ENCODE measurements around the gene MRPL30. TPM values are rescaled to one million over a fixed set of nuclear protein-coding genes. Genes with fewer than 3 reads are reported as not detected.

The MRPL30 gene
- total and polyA plus RNA-seq, 7 experiments from 2014 or later = 16.1 to 26.0 (median 20.5) TPM

Other genes starting within 250 kb of the MRPL30 start
- gene CRACDL, start 245.0 kb upstream of the MRPL30 start, total RNA-seq = 1 to 10 TPM in 2 of 5 experiments, under 1 TPM in 3; 0.46 to 1.9 (median 0.79) TPM
- under 1 TPM; 0.45 to 0.51 TPM for gene CRACDL, start 245.0 kb upstream of the MRPL30 start, polyA plus RNA-seq
- gene C2orf15, start 39.5 kb upstream of the MRPL30 start, total RNA-seq = 1 to 10 TPM in 4 of 5 experiments, under 1 TPM in 1; 0.48 to 3.8 (median 3.1) TPM
- 1 to 10 TPM; 7.2 to 7.8 TPM for gene C2orf15, start 39.5 kb upstream of the MRPL30 start, polyA plus RNA-seq
- gene TSGA10, start 26.2 kb upstream of the MRPL30 start, total RNA-seq = 10 to 100 TPM in 3 of 5 experiments, 1 to 10 TPM in 2; 3.5 to 31.7 (median 12.6) TPM
- 10 to 100 TPM; 18.6 to 29.5 TPM for gene TSGA10, start 26.2 kb upstream of the MRPL30 start, polyA plus RNA-seq
- gene LIPT1, start 26.2 kb upstream of the MRPL30 start, total RNA-seq = 10 to 100 TPM in 4 of 5 experiments, 1 to 10 TPM in 1; 7.7 to 24.1 (median 15.9) TPM
- 10 to 100 TPM; 21.2 to 28.6 TPM for gene LIPT1, start 26.2 kb upstream of the MRPL30 start, polyA plus RNA-seq
- 10 to 100 TPM; 26.8 to 80.5 (median 73.8) TPM for gene MITD1, start 126 bp upstream of the MRPL30 start, total RNA-seq
- gene MITD1, start 126 bp upstream of the MRPL30 start, polyA plus RNA-seq = 10 to 100 TPM; 44.6 to 52.2 TPM
- gene LYG2, start 74.5 kb downstream of the MRPL30 start, total RNA-seq = not detected
- gene LYG2, start 74.5 kb downstream of the MRPL30 start, polyA plus RNA-seq = not detected
- 1 to 10 TPM; 1.0 to 3.6 (median 3.0) TPM for gene LYG1, start 120.0 kb downstream of the MRPL30 start, total RNA-seq
- under 1 TPM in 1 of 2 donors, not detected in 1; 0.56 TPM for gene LYG1, start 120.0 kb downstream of the MRPL30 start, polyA plus RNA-seq
- 10 to 100 TPM in 4 of 5 experiments, 1 to 10 TPM in 1; 7.8 to 31.4 (median 24.4) TPM for gene TXNDC9, start 155.1 kb downstream of the MRPL30 start, total RNA-seq
- gene TXNDC9, start 155.1 kb downstream of the MRPL30 start, polyA plus RNA-seq = 10 to 100 TPM; 48.2 to 49.3 TPM
- 10 to 100 TPM; 28.0 to 49.0 (median 37.6) TPM for gene EIF5B, start 156.2 kb downstream of the MRPL30 start, total RNA-seq
- 10 to 100 TPM in 1 of 2 donors, 1 to 10 TPM in 1; 5.6 to 14.0 TPM for gene EIF5B, start 156.2 kb downstream of the MRPL30 start, polyA plus RNA-seq